Upper lobe of left lung (tissue), 6 donors: ENCODE data around the gene PIWIL4. TPM values are rescaled to one million over a fixed set of nuclear protein-coding genes. Genes with fewer than 3 reads are reported as not detected.

Experiments
- ATAC-seq, 2 donors: fragments of 200-7000 bp; cut with Tn5 transposase; one replicate each; pipeline ENCODE4 v1.9.1; 2022; ENCODE audit warnings: mild to moderate bottlenecking in 2 of 2, moderate library complexity in 2 of 2; ENCODE audit not compliant: low FRiP score in 2 of 2
- DNase-seq, 2 donors: peaks; one replicate each; pipeline ENCODE4 v3.0.0-alpha.2; 2019 to 2020
- H3K27ac ChIP-seq, 4 donors: fragments of 200-600 bp; sonication (generic); one replicate each; pipeline ENCODE4 v1.5.1; 2016 to 2019
- H3K27me3 ChIP-seq, 4 donors: fragments of 200-600 bp; sonication (generic); one replicate each; pipeline ENCODE4 v1.5.1; 2017 to 2019
- H3K36me3 ChIP-seq, 4 donors: fragments of 200-600 bp; sonication (generic); one replicate each; pipeline ENCODE4 v1.5.1; 2016 to 2019
- H3K4me1 ChIP-seq, 4 donors: fragments of 200-600 bp; sonication (generic); one replicate each; pipeline ENCODE4 v1.5.1; 2018 to 2019
- H3K4me3 ChIP-seq, 4 donors: fragments of 200-600 bp; sonication (generic); one replicate each; pipeline ENCODE4 v1.5.1; 2017 to 2019; ENCODE audit warnings: mild to moderate bottlenecking in 2 of 4, moderate library complexity in 1 of 4
- H3K9me3 ChIP-seq, 4 donors: fragments of 200-600 bp; sonication (generic); one replicate each; pipeline ENCODE4 v1.5.1; 2018 to 2019
- CTCF ChIP-seq, 6 experiments: fragments of 450-650 bp in 4 of 6; fragments of 200-600 bp in 2 of 6; sonication (generic) in 2 of 6; IDR thresholded peaks; one replicate each; pipeline ENCODE4 v1.5.1; 2016 to 2019; ENCODE audit warnings: antibody characterized with exemption in 6 of 6
- EP300 ChIP-seq, 4 donors: sonication (generic); formaldehyde crosslinking; IDR thresholded peaks; one replicate each; pipeline ENCODE4 v1.5.1; 2017; ENCODE audit warnings: antibody characterized with exemption in 4 of 4, control low read depth in 2 of 4
- POLR2A ChIP-seq, 4 donors: fragments of 450-650 bp; IDR thresholded peaks; one replicate each; pipeline ENCODE4 v1.5.1; 2016 to 2017; ENCODE audit warnings: antibody characterized with exemption in 4 of 4, mild to moderate bottlenecking in 2 of 4
- POLR2AphosphoS5 ChIP-seq, 2 donors: sonication (generic); formaldehyde crosslinking; IDR thresholded peaks; one replicate each; pipeline ENCODE4 v1.5.1; 2017; ENCODE audit warnings: antibody characterized with exemption in 2 of 2
- WGBS, 2 donors: methylation state at CpG; one replicate each; pipeline ENCODE4 v1.1.5; 2017 to 2018; 5-methylcytosine and 5-hydroxymethylcytosine counted together
- total RNA-seq, 6 donors: library from RNA; depleted of rRNA in 4 of 6; stranded (reverse); fragments of >200 nt in 4 of 6; gene quantifications; one replicate each; pipeline versions ENCODE4 v1.1.0 to v1.2.1, GENCODE V29; 2016 to 2021
- donor health status: DM: no; HTN: no; CAD: no; lungs with moderate emphysema.
- donor health status: DM: no; HTN: yes; CAD: no; lungs with severe emphysema.

The PIWIL4 gene
- total RNA-seq, 6 donors from 2014 or later = 1.5 to 9.4 (median 4.8) TPM

- no peak for ATAC-seq
- 76 to 85% methylated on average over 5 of the region's 5 CpGs for WGBS, 2 donors
- no peaks in the 10 kb centered on the region for H3K36me3 ChIP-seq
- peaks cover 0 to 2% (median 0%) of the 10 kb centered on the region in 4 donors for H3K4me1 ChIP-seq
- TF ChIP-seq POLR2A (IDR thresholded peaks at IDR 0.05) (no peak), EP300 (IDR thresholded peaks at IDR 0.05) (no peak), POLR2AphosphoS5 (IDR thresholded peaks at IDR 0.05) (no peak), CTCF (IDR thresholded peaks at IDR 0.05) (no peak)
- no peaks in the 10 kb centered on the region for H3K27me3 ChIP-seq
- DNase-seq = no peak
- no peak overlapping the region for H3K27ac ChIP-seq
- H3K9me3 ChIP-seq = no peaks in the 10 kb centered on the region
- H3K4me3 ChIP-seq = no peak overlapping the region
Observed at GRCh38 chr11:94576306-94576705, 9.1 kb downstream of the PIWIL4 start.

DNA sequence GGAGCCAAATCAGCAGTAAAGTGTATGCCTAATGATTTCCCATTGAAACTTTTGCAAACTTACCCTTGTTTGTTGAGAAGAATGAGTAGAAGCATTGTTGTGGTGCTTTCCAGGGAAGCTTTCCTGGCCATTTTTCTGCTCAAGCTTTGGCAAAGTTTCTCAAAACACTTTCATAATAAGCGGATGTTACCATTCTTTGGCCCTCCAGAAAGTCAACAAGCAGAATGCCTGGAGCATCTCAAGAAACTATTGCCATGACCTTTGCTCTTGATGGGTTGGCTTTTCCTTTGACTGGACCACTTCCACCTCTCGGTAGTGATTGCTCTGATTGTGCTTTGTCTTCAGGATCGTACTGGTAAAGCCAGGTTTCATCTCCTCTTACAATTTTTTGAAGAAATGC, 10.7 kb downstream of the PIWIL4 start:
- Histone ChIP-seq H3K4me3 (no peak overlapping the region), H3K4me1 (peaks cover 0 to 2% (median 0%) of the 10 kb centered on the region in 4 donors), H3K9me3 (no peaks in the 10 kb centered on the region), H3K27me3 (no peaks in the 10 kb centered on the region), H3K36me3 (no peaks in the 10 kb centered on the region), H3K27ac (no peak overlapping the region)
- TF ChIP-seq EP300 (IDR thresholded peaks at IDR 0.05) = no peak
- no peak for TF ChIP-seq CTCF (IDR thresholded peaks at IDR 0.05)
- TF ChIP-seq POLR2A (IDR thresholded peaks at IDR 0.05) = no peak
- no peak for ATAC-seq
- WGBS, 2 donors = 61 to 67% methylated on average over 3 of the region's 3 CpGs
- DNase-seq = no peak

GRCh38 chr11:94581926-94582325, 14.8 kb downstream of the PIWIL4 start:
- no peaks in the 10 kb centered on the region for H3K36me3 ChIP-seq
- no peak for TF ChIP-seq EP300 (IDR thresholded peaks at IDR 0.05)
- no peak for TF ChIP-seq CTCF (IDR thresholded peaks at IDR 0.05)
- TF ChIP-seq POLR2AphosphoS5 (IDR thresholded peaks at IDR 0.05) = no peak
- no peak for TF ChIP-seq POLR2A (IDR thresholded peaks at IDR 0.05)
- no peak overlapping the region for H3K27ac ChIP-seq
- ATAC-seq (no peak), DNase-seq (no peak)
- H3K4me3 ChIP-seq = no peak overlapping the region
- H3K4me1 ChIP-seq = peaks cover 0 to 3% (median 0%) of the 10 kb centered on the region in 4 donors
- WGBS, 2 donors = 56 to 67% methylated on average over 1 of the region's 1 CpG
- H3K9me3 ChIP-seq = no peaks in the 10 kb centered on the region
- H3K27me3 ChIP-seq = no peaks in the 10 kb centered on the region

DNA sequence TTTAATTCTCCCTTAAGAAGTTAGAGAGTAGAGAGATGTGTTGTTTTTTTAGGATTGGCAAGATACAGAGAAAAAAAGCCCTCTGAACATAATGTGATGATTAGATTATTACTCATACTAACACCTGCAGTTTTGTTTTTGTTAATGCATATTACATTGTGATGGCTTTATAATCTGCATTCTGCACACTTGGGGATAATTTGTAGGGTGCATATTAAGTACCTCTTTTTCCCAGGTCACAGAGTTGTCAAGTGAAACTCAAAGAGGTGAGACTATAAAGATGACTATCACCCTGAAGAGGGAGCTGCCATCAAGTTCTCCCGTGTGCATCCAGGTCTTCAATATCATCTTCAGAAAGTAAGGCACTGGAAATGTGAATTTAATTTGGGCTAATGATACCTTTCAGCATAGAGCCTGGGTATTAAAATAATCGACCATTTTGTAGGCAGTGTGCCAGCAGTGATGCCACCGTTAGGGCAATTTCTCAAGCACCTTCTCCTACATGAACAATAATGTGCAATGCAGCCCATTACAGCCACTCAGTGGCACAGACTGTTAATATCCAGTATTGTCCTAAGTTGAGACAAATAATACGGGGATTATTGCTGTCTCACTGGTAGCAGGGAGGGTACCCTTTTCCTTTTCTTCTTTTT, 16.2 kb downstream of the PIWIL4 start:
- Histone ChIP-seq H3K36me3 (no peaks in the 10 kb centered on the region), H3K27ac (peak overlapping the region in 1 of 4 donors; percentile 31), H3K9me3 (no peaks in the 10 kb centered on the region), H3K4me1 (peaks cover 0 to 3% (median 0%) of the 10 kb centered on the region in 4 donors), H3K27me3 (no peaks in the 10 kb centered on the region), H3K4me3 (no peak overlapping the region)
- TF ChIP-seq POLR2A (IDR thresholded peaks at IDR 0.05) = no peak
- no peak for TF ChIP-seq CTCF (IDR thresholded peaks at IDR 0.05)
- TF ChIP-seq POLR2AphosphoS5 (IDR thresholded peaks at IDR 0.05) = no peak
- TF ChIP-seq EP300 (IDR thresholded peaks at IDR 0.05) = no peak
- 53 to 54% methylated on average over 4 of the region's 4 CpGs for WGBS, 2 donors
- DNase-seq = no peak
- no peak for ATAC-seq
